CD4-positive, alpha-beta memory T cell (primary cell): ENCODE measurements around the gene CAMTA2. TPM values are rescaled to one million over a fixed set of nuclear protein-coding genes. Genes with fewer than 3 reads are reported as not detected.

Experiments
- CTCF ChIA-PET: fragments of 350-600 bp; sonication (Branson Sonifier 250); formaldehyde crosslinking; loops from one replicate; lab custom pipeline; 2021; ENCODE audit warnings: inconsistent platforms; ENCODE audit not compliant: partially characterized antibody; lab: Charles Lee
- POLR2A ChIA-PET: fragments of 350-600 bp; sonication (Branson Sonifier 250); formaldehyde crosslinking; loops from one replicate; lab custom pipeline; 2021; ENCODE audit not compliant: partially characterized antibody; lab: Charles Lee
- DNase-seq, 5 donors: peaks; one replicate each; pipeline versions ENCODE4 v3.0.0 to v3.0.0-alpha.2; 2020 to 2022; ENCODE audit warnings: mixed read lengths in 1 of 5
- H3K27ac ChIP-seq: one replicate; pipeline ENCODE4 v1.7.0; 2013; ENCODE audit warnings: low read depth, low read length
- H3K27me3 ChIP-seq: 2 replicates; pipeline ENCODE4 v1.7.0; 2013; ENCODE audit warnings: mild to moderate bottlenecking, low read length, moderate library complexity; ENCODE audit not compliant: insufficient read depth
- H3K36me3 ChIP-seq: 2 replicates; pipeline ENCODE4 v1.7.0; 2013; ENCODE audit warnings: mild to moderate bottlenecking, low read length, moderate library complexity; ENCODE audit not compliant: insufficient read depth
- H3K4me1 ChIP-seq: 2 replicates; pipeline ENCODE4 v1.7.0; 2013; ENCODE audit warnings: mild to moderate bottlenecking, low read length, moderate library complexity; ENCODE audit not compliant: insufficient read depth
- H3K4me3 ChIP-seq, 2 donors: one replicate each; pipeline ENCODE4 v1.7.0; 2013; ENCODE audit warnings: low read length in 2 of 2, mild to moderate bottlenecking in 1 of 2
- H3K9me3 ChIP-seq, 2 donors: one replicate each; pipeline ENCODE4 v1.7.0; 2013; ENCODE audit warnings: low read length in 2 of 2, control low read depth in 1 of 2; ENCODE audit not compliant: control insufficient read depth in 1 of 2
- H3K27ac Mint-ChIP-seq, 7 donors: one replicate each; pipeline ENCODE4 v1.8.0; 2020 to 2021; ENCODE audit warnings: mixed read lengths in 7 of 7, mild to moderate bottlenecking in 6 of 7, inconsistent platforms in 3 of 7, moderate library complexity in 3 of 7
- H3K27me3 Mint-ChIP-seq, 2 donors: one replicate each; pipeline ENCODE4 v1.8.0; 2020 to 2021; ENCODE audit warnings: mixed read lengths in 2 of 2
- H3K36me3 Mint-ChIP-seq, 2 donors: one replicate each; pipeline ENCODE4 v1.8.0; 2020 to 2021; ENCODE audit warnings: mixed read lengths in 2 of 2, inconsistent platforms in 1 of 2, mild to moderate bottlenecking in 1 of 2
- H3K4me1 Mint-ChIP-seq, 4 donors: one replicate each; pipeline ENCODE4 v1.8.0; 2020 to 2021; ENCODE audit warnings: mixed read lengths in 4 of 4, mild to moderate bottlenecking in 1 of 4
- H3K4me3 Mint-ChIP-seq, 8 donors: one replicate each; pipeline ENCODE4 v1.8.0; 2020 to 2021; ENCODE audit warnings: mixed read lengths in 8 of 8, mild to moderate bottlenecking in 7 of 8, moderate library complexity in 6 of 8, inconsistent platforms in 3 of 8
- H3K9me3 Mint-ChIP-seq, 8 donors: one replicate each; pipeline ENCODE4 v1.8.0; 2020 to 2021; ENCODE audit warnings: mixed read lengths in 8 of 8, mild to moderate bottlenecking in 5 of 8, inconsistent platforms in 3 of 8, moderate library complexity in 1 of 8
- intact Hi-C: fragments of 100-400 bp; cut with micrococcal nuclease; formaldehyde crosslinking; loops from one replicate; pipeline ENCODE4 v1.15.1; 2023
- polyA plus RNA-seq, 2 donors: library from polyadenylated mRNA; unstranded; fragments of 300-500 nt; fragmentation: Illumina TruSeq; gene quantifications; one replicate each; pipeline ENCODE4 v1.2.3, GENCODE V29; 2021
- total RNA-seq, 2 experiments: library from RNA; stranded (reverse); gene quantifications; one replicate each; pipeline ENCODE4 v1.2.3, GENCODE V29; 2021

CAMTA2 gene
- total and polyA plus RNA-seq, 4 experiments from 2014 or later = 4.6 to 84.8 (median 44.2) TPM

- Mint-ChIP-seq H3K27me3 (no peaks in the 10 kb centered on the region), H3K4me3 (peak overlapping the region; percentile 80 to 87 (median 83)), H3K36me3 (peaks cover 20 to 27% of the 10 kb centered on the region in 2 donors), H3K27ac (peak overlapping the region; percentile 84 to 93 (median 91)), H3K9me3 (peaks cover 0 to 2% (median 0%) of the 10 kb centered on the region in 8 donors), H3K4me1 (peaks cover 13 to 54% (median 27%) of the 10 kb centered on the region in 4 donors)
- Histone ChIP-seq H3K4me3 (peak overlapping the region in 1 of 2 donors; percentile 94), H3K4me1 (peaks cover 30% of the 10 kb centered on the region), H3K9me3 (no peaks in the 10 kb centered on the region), H3K27ac (peak overlapping the region; percentile 94), H3K36me3 (peaks cover 21% of the 10 kb centered on the region), H3K27me3 (no peaks in the 10 kb centered on the region)
- POLR2A ChIA-PET = interaction anchor here (0.9 to 25.3 kb wide), 6 partner anchors 11 to 807 kb away, joined by 4 to 973 read pairs (median 6); partner anchors contain the start of genes CAMTA2, CYB5D2, INCA1 and KIF1C
- peak in 2 of 5 donors; percentile 35 for DNase-seq
- intact Hi-C loops = no loop called here
- CTCF ChIA-PET = interaction anchor here (0.9 to 3.1 kb wide), 5 partner anchors 13 to 41 kb away, joined by 3 to 11 read pairs (median 8); partner anchors contain the start of gene SPAG7
These were observed 37.3 kb downstream of the CAMTA2 start for GRCh38 chr17:4950075-4950745.

GRCh38 chr17:4949321-4950074 is 38.0 kb downstream of the CAMTA2 start:
- Histone ChIP-seq H3K27ac (peak overlapping the region; percentile 94), H3K9me3 (no peaks in the 10 kb centered on the region), H3K36me3 (peaks cover 27% of the 10 kb centered on the region), H3K4me3 (peak overlapping the region in 1 of 2 donors; percentile 94), H3K4me1 (peaks cover 37% of the 10 kb centered on the region), H3K27me3 (no peaks in the 10 kb centered on the region)
- peaks cover 0 to 2% (median 0%) of the 10 kb centered on the region in 8 donors for H3K9me3 Mint-ChIP-seq
- H3K36me3 Mint-ChIP-seq = peaks cover 25 to 35% of the 10 kb centered on the region in 2 donors
- H3K4me3 Mint-ChIP-seq = peak overlapping the region; percentile 85 to 100 (median 99)
- DNase-seq = peak; percentile 81 to 89 (median 82)
- H3K27ac Mint-ChIP-seq = peak overlapping the region; percentile 84 to 95 (median 91)
- CTCF ChIA-PET = interaction anchor here (0.9 to 2.9 kb wide), 3 partner anchors 16 to 18 kb away, joined by 3 to 15 read pairs (median 5); partner anchors contain the start of gene SPAG7
- POLR2A ChIA-PET = interaction anchor here (0.7 to 25.3 kb wide), 16 partner anchors 10 to 164 kb away, joined by 3 to 973 read pairs (median 6); partner anchors contain the start of genes CAMTA2, CHRNE, GP1BA and INCA1
- H3K27me3 Mint-ChIP-seq = no peaks in the 10 kb centered on the region
- intact Hi-C loops = loop anchor here (1.0 to 2.0 kb wide), 2 partner anchors 18 to 239 kb away; partner anchors contain the start of genes ARRB2 and SPAG7
- peaks cover 20 to 61% (median 34%) of the 10 kb centered on the region in 4 donors for H3K4me1 Mint-ChIP-seq

GRCh38 chr17:4948931-4949320 is 38.5 kb downstream of the CAMTA2 start:
- peak overlapping the region; percentile 95 to 100 (median 99) for H3K4me3 Mint-ChIP-seq
- no peaks in the 10 kb centered on the region for H3K27me3 Mint-ChIP-seq
- peak overlapping the region; percentile 94 for H3K27ac ChIP-seq
- peaks cover 31 to 40% of the 10 kb centered on the region in 2 donors for H3K36me3 Mint-ChIP-seq
- peak overlapping the region; percentile 92 to 100 (median 98) for H3K27ac Mint-ChIP-seq
- H3K36me3 ChIP-seq = peaks cover 27% of the 10 kb centered on the region
- peak overlapping the region; percentile 61 to 94 for H3K4me3 ChIP-seq
- ChIA-PET CTCF (interaction anchor here (0.8 to 2.9 kb wide), 2 partner anchors 18 to 40 kb away, joined by 3 to 15 read pairs; partner anchors contain the start of gene SPAG7), POLR2A (interaction anchor here (0.7 to 25.3 kb wide), 16 partner anchors 9 to 238 kb away, joined by 3 to 973 read pairs (median 7); partner anchors contain the start of genes ARRB2, C17orf107, CAMTA2 and CHRNE)
- peaks cover 0 to 2% (median 0%) of the 10 kb centered on the region in 8 donors for H3K9me3 Mint-ChIP-seq
- peaks cover 43% of the 10 kb centered on the region for H3K4me1 ChIP-seq
- peaks cover 24 to 63% (median 39%) of the 10 kb centered on the region in 4 donors for H3K4me1 Mint-ChIP-seq
- peak in 4 of 5 donors; percentile 78 to 82 (median 80) for DNase-seq
- intact Hi-C loops = loop anchor here (1.0 to 2.0 kb wide), 4 partner anchors 9 to 238 kb away; partner anchors contain the start of genes ARRB2, INCA1, KIF1C and RNF167
- H3K9me3 ChIP-seq = no peaks in the 10 kb centered on the region
- no peaks in the 10 kb centered on the region for H3K27me3 ChIP-seq

- Mint-ChIP-seq H3K4me3 (peak within 1 kb of the TSS; percentile 95 to 100 (median 99)), H3K27me3 (no peaks in the 10 kb centered on the region), H3K9me3 (peaks cover 0 to 2% (median 0%) of the 10 kb centered on the region in 8 donors), H3K4me1 (peaks cover 25 to 66% (median 43%) of the 10 kb centered on the region in 4 donors), H3K36me3 (peaks cover 31 to 42% of the 10 kb centered on the region in 2 donors), H3K27ac (peak within 1 kb of the TSS; percentile 92 to 100 (median 98))
- Histone ChIP-seq H3K27ac (peak within 1 kb of the TSS; percentile 94), H3K27me3 (no peaks in the 10 kb centered on the region), H3K36me3 (peaks cover 30% of the 10 kb centered on the region), H3K4me1 (peaks cover 49% of the 10 kb centered on the region), H3K4me3 (peak within 1 kb of the TSS; percentile 76 to 94), H3K9me3 (no peaks in the 10 kb centered on the region)
- peak; percentile 90 to 94 (median 91) for DNase-seq
- intact Hi-C loops = loop anchor here (1.0 to 2.0 kb wide), 3 partner anchors 8 to 238 kb away; partner anchors contain the start of genes ARRB2, INCA1, KIF1C and RNF167
- ChIA-PET POLR2A (interaction anchor here (0.8 to 25.3 kb wide), 22 partner anchors 9 to 805 kb away, joined by 3 to 973 read pairs (median 6); partner anchors contain the start of genes ARRB2, C17orf107, CAMTA2 and CHRNE), CTCF (interaction anchor here (0.8 to 2.9 kb wide), 2 partner anchors 19 to 39 kb away, joined by 3 to 15 read pairs; partner anchors contain the start of gene SPAG7)
These were observed 39.1 kb downstream of the CAMTA2 start, which contains the start of gene PFN1 for GRCh38 chr17:4948166-4948930. PFN1 (minus strand) TSS chr17:4948530; CDS start chr17:4948394, 136 bp downstream.

GRCh38 chr17:4947411-4948165 is 39.9 kb downstream of the CAMTA2 start:
- CTCF ChIA-PET = interaction anchor here (1.9 to 2.9 kb wide), 2 partner anchors 20 to 38 kb away, joined by 7 to 15 read pairs; partner anchors contain the start of gene SPAG7
- Histone ChIP-seq H3K4me3 (peak overlapping the region; percentile 76 to 94), H3K9me3 (no peaks in the 10 kb centered on the region), H3K4me1 (peaks cover 56% of the 10 kb centered on the region), H3K27ac (peak overlapping the region; percentile 94), H3K36me3 (peaks cover 37% of the 10 kb centered on the region), H3K27me3 (no peaks in the 10 kb centered on the region)
- peaks cover 32 to 73% (median 51%) of the 10 kb centered on the region in 4 donors for H3K4me1 Mint-ChIP-seq
- POLR2A ChIA-PET = interaction anchor here (0.7 to 25.3 kb wide), 22 partner anchors 8 to 805 kb away, joined by 3 to 973 read pairs (median 6); partner anchors contain the start of genes ARRB2, C17orf107, CAMTA2 and CHRNE
- intact Hi-C loops = loop anchor here (1.0 to 2.0 kb wide), 3 partner anchors 7 to 237 kb away; partner anchors contain the start of genes ARRB2, INCA1, KIF1C and RNF167
- DNase-seq = peak; percentile 55 to 76 (median 66)
- peaks cover 0 to 2% (median 0%) of the 10 kb centered on the region in 8 donors for H3K9me3 Mint-ChIP-seq
- peak overlapping the region; percentile 91 to 97 (median 96) for H3K27ac Mint-ChIP-seq
- peaks cover 37 to 50% of the 10 kb centered on the region in 2 donors for H3K36me3 Mint-ChIP-seq
- H3K4me3 Mint-ChIP-seq = peak overlapping the region; percentile 95 to 100 (median 99)
- H3K27me3 Mint-ChIP-seq = no peaks in the 10 kb centered on the region
